Adipocyte (in vitro differentiated cells): ENCODE data around the gene GRAPL.
"Not testable (repeated sequence)": the region's sequence is repeated elsewhere in the genome, so short reads cannot be mapped to it uniquely, and the experiment has no call there.

Source experiments
- DNase-seq: peaks from one replicate; pipeline ENCODE4 v3.0.0-alpha.2; 2015; ENCODE audit warnings: low read depth
- H3K27me3 ChIP-seq: replicated peaks from 2 replicates; pipeline ENCODE4 v1.7.0; 2013; ENCODE audit warnings: mild to moderate bottlenecking, low read length, moderate library complexity; ENCODE audit not compliant: control insufficient read depth, insufficient read depth
- H3K36me3 ChIP-seq: 2 replicates; pipeline ENCODE4 v1.7.0; 2013; ENCODE audit warnings: low read length, mild to moderate bottlenecking, moderate library complexity; ENCODE audit not compliant: control insufficient read depth, insufficient read depth, severe bottlenecking
- H3K4me1 ChIP-seq: 2 replicates; pipeline ENCODE4 v1.7.0; 2013; ENCODE audit warnings: mild to moderate bottlenecking, low read length, moderate library complexity; ENCODE audit not compliant: control insufficient read depth, insufficient read depth
- H3K4me3 ChIP-seq: 2 replicates; pipeline ENCODE4 v1.7.0; 2013; ENCODE audit warnings: mild to moderate bottlenecking, low read length, moderate library complexity
- H3K9ac ChIP-seq: 2 replicates; pipeline ENCODE4 v1.7.0; 2013; ENCODE audit warnings: mild to moderate bottlenecking, low read length, moderate library complexity
- H3K9me3 ChIP-seq: 2 replicates; pipeline ENCODE4 v1.7.0; 2013; ENCODE audit warnings: mild to moderate bottlenecking, low read length, moderate library complexity; ENCODE audit not compliant: control insufficient read depth

Gene GRAPL

GRCh38 chr17:19112459-19112826 is 14.9 kb upstream of the GRAPL start:
- not testable (repeated sequence) for H3K4me1 ChIP-seq, H3K9me3 ChIP-seq, H3K4me3 ChIP-seq, H3K9ac ChIP-seq, H3K36me3 ChIP-seq, H3K27me3 ChIP-seq
- DNase-seq = peak; percentile 0

GRCh38 chr17:19118695-19119094 is 8.7 kb upstream of the GRAPL start:
- not testable (repeated sequence) for H3K4me1 ChIP-seq, H3K27me3 ChIP-seq, H3K9ac ChIP-seq, DNase-seq, H3K36me3 ChIP-seq, H3K9me3 ChIP-seq, H3K4me3 ChIP-seq

DNA sequence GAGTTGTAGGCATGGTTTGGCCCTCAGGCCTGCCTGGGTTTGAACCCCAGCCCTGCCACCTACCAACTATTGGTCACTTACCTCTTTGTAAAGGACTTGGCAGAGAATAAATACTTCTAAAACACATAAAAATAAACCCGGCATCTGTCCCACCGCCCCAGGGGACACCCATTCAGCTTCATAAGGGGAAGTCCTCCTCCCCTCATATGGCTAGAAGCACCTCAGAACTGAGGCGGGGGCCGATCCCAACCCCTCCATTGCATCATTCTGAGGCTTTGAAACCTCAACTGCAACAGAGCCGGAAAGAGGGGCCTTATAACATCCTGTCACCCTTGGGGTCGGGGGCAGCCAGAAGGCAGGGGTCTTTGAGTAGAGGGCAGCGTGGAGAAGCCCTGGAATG is 2.1 kb upstream of the GRAPL start:
- not testable (repeated sequence) for H3K27me3 ChIP-seq, H3K9me3 ChIP-seq, H3K36me3 ChIP-seq, DNase-seq, H3K4me1 ChIP-seq, H3K9ac ChIP-seq, H3K4me3 ChIP-seq

- H3K36me3 ChIP-seq, DNase-seq: not testable (repeated sequence)
These were observed 2.1 kb downstream of the GRAPL start for GRCh38 chr17:19129500-19129899.

DNA sequence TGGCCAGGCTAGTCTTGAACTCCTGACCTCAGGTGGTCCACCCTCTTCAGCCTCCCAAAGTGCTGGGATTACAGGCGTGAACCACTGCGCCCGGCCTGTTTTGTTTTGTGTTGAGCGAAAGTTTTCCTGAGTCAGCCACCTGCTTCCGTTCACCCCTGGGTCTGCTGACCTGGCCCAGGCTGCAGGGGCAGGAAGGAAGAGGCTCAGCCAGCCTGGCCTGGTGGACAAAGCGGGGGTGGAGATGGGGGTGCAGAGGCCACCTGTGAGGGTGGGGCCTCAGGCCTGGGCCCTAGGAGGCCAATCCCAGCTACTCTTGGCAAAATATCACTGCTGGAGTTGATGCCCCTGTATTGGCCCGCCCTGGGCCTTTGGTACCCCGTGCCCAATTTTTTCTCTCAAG is 3.7 kb downstream of the GRAPL start:
- not testable (repeated sequence) for H3K36me3 ChIP-seq, H3K9ac ChIP-seq, H3K4me3 ChIP-seq, DNase-seq, H3K27me3 ChIP-seq, H3K9me3 ChIP-seq, H3K4me1 ChIP-seq

More at GRCh38 chr17:19129500-19129899, 2.1 kb downstream of the GRAPL start:
- H3K9me3 ChIP-seq, H3K9ac ChIP-seq, H3K4me1 ChIP-seq, H3K4me3 ChIP-seq, H3K27me3 ChIP-seq: not testable (repeated sequence)

- H3K4me3 ChIP-seq, H3K9me3 ChIP-seq, H3K27me3 ChIP-seq, H3K36me3 ChIP-seq, H3K4me1 ChIP-seq, DNase-seq, H3K9ac ChIP-seq: not testable (repeated sequence)
These were observed 4.4 kb downstream of the GRAPL start for GRCh38 chr17:19131772-19132171.

DNA sequence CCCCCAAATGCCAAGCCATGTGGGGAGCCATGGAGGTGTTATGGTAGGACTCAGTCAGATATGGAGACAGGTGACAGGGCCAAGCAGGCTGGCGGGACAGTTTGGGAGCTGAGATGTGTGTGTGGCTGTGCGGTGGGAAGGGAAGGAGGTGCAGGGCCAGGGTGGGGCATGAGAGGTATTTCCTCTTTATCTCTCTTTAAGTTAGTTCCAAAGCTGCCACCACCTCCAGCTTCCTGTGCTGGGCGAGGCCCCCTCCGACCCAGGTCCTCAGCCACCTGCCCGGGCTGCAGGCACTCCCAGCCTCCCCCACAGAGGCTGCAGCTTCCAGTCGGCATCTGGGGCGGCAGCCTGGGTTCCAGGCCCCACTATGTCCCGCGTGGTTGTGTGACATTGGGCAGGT is 6.4 kb downstream of the GRAPL start:
- H3K4me1 ChIP-seq = not testable (repeated sequence)

GRCh38 chr17:19135391-19135790 is 8.0 kb downstream of the GRAPL start:
- not testable (repeated sequence) for H3K9ac ChIP-seq, H3K27me3 ChIP-seq, H3K4me3 ChIP-seq, H3K9me3 ChIP-seq, H3K36me3 ChIP-seq, H3K4me1 ChIP-seq, DNase-seq

More for the DNA sequence above, 6.4 kb downstream of the GRAPL start:
- H3K36me3 ChIP-seq, H3K27me3 ChIP-seq, H3K9me3 ChIP-seq, H3K4me3 ChIP-seq, H3K9ac ChIP-seq, DNase-seq: not testable (repeated sequence)

DNA sequence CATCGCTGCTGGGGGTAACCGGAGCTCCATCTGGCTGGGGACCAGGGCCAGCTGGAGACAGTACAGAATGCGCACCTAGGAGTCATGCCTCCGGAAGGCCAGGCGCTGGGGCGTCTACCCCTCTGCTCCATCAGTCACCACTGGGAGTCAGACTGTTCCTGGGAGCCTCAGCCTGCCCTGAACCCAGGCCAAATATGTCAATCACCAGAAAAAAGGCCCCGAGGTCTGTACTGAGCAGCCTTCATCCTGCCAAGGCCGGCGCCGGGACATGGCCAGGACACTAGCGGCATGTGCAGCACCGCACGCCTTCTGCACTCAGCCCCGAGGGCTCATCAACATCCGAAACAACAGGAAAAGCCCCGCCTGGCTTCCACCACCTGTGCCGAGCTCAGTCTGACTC is 8.7 kb downstream of the GRAPL start:
- not testable (repeated sequence) for H3K27me3 ChIP-seq

GRCh38 chr17:19136605-19137004 is 9.2 kb downstream of the GRAPL start:
- H3K9ac ChIP-seq, H3K36me3 ChIP-seq, H3K4me1 ChIP-seq, DNase-seq, H3K9me3 ChIP-seq, H3K27me3 ChIP-seq, H3K4me3 ChIP-seq: not testable (repeated sequence)

More for the DNA sequence above, 8.7 kb downstream of the GRAPL start:
- not testable (repeated sequence) for H3K9me3 ChIP-seq, H3K4me3 ChIP-seq, DNase-seq, H3K4me1 ChIP-seq, H3K9ac ChIP-seq, H3K36me3 ChIP-seq

DNA sequence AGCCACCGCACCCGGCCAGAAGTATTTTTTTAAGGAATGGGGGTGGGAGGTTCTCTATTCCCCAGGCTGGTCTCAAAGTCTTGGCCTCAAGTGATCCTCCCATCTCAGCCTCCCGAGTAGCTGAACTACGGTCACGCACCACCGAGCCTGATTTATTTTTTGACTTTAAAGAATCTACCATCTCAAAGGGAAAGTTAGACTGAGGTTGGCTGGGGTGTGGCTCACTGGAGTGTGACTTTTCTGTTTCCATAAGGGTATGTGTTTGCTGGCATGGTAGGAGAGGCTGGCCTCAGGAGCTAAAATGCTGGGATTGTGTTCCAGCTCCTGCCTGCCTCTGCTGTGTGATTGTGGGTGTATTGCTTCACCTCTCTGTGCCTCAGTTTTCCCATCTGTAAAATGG is 10.6 kb downstream of the GRAPL start:
- not testable (repeated sequence) for H3K36me3 ChIP-seq, H3K9ac ChIP-seq, H3K4me3 ChIP-seq, H3K4me1 ChIP-seq, DNase-seq, H3K27me3 ChIP-seq, H3K9me3 ChIP-seq

DNA sequence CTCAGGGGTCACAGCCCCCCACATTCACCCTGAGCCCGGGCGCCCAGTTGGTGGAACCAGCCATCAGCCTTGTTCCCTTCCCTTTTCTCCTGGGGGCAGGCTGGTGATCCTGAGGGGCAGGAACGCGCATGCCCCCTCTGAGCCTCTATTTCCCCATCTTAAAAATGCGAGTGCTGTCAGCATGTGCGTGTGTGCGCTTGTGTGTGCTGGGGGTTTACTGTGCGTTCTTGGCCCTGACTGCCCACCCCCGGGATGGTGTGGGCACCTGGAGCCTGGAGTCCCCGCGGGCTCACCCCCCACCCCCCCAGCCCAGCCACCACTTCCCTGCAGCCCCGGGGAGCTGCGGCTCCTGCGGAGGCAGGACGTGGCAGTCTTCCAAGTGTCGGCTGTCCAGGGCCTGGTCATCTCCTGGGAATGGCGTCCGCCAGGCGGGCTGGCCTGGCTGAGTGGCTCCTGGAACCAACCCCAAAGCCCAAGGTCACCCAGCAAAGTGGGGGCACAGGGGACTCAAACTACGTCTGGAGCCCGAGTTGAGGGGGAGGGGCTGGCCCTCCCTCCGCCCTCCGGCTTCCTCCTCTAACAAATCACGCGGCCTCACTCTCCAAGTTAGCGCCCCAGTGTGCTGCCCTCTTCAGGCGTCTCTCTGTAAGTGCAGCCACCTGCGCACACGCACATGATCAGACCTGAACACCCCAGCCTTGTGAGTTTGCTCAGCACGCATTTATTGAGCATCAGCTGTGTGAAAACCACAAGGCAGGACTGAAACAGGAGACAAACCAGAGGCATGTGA is 14.2 kb downstream of the GRAPL start:
- not testable (repeated sequence) for H3K9me3 ChIP-seq, DNase-seq, H3K4me1 ChIP-seq, H3K9ac ChIP-seq, H3K27me3 ChIP-seq, H3K4me3 ChIP-seq, H3K36me3 ChIP-seq
